Activated CD4-positive, alpha-beta T cell treated with anti-CD3 and anti-CD28 coated beads for 36 hours (primary cell): Measurements from ENCODE around the gene APOL4. TPM values are rescaled to one million over a fixed set of nuclear protein-coding genes. Genes with fewer than 3 reads are reported as not detected.
"Not testable (repeated sequence)": the region's sequence is repeated elsewhere in the genome, so short reads cannot be mapped to it uniquely, and the experiment has no call there.

Source experiments
- ATAC-seq: fragments of 200-7000 bp; cut with Tn5 transposase; one replicate; pipeline ENCODE4 v1.10.0; 2021; ENCODE audit warnings: mild to moderate bottlenecking, moderate library complexity
- CTCF ChIA-PET: fragments of 350-600 bp; sonication (Branson Sonifier 250); formaldehyde crosslinking; loops from one replicate; lab custom pipeline; 2021; ENCODE audit warnings: antibody characterized with exemption; lab: Charles Lee
- POLR2A ChIA-PET: fragments of 350-600 bp; sonication (Branson Sonifier 250); formaldehyde crosslinking; loops from one replicate; lab custom pipeline; 2021; ENCODE audit warnings: antibody characterized with exemption, inconsistent platforms; lab: Charles Lee
- DNase-seq: peaks from one replicate; pipeline ENCODE4 v3.0.0-alpha.2; 2020
- H3K27ac Mint-ChIP-seq: one replicate; pipeline ENCODE4 v1.8.0; 2021; ENCODE audit warnings: mixed read lengths
- H3K27me3 Mint-ChIP-seq: one replicate; pipeline ENCODE4 v1.8.0; 2021; ENCODE audit warnings: mixed read lengths
- H3K36me3 Mint-ChIP-seq: one replicate; pipeline ENCODE4 v1.8.0; 2021; ENCODE audit warnings: low read depth, mixed read lengths
- H3K4me1 Mint-ChIP-seq: one replicate; pipeline ENCODE4 v1.8.0; 2021; ENCODE audit warnings: mixed read lengths
- H3K4me3 Mint-ChIP-seq: one replicate; pipeline ENCODE4 v1.8.0; 2021; ENCODE audit warnings: mild to moderate bottlenecking, moderate library complexity, mixed read lengths
- H3K9me3 Mint-ChIP-seq: one replicate; pipeline ENCODE4 v1.8.0; 2021; ENCODE audit warnings: low read depth, mixed read lengths
- intact Hi-C, 2 experiments: fragments of 100-400 bp; cut with DNase I in 1 of 2; cut with micrococcal nuclease in 1 of 2; formaldehyde crosslinking; loops; one replicate each; pipeline versions ENCODE4 v1.14.2 to v1.15.1; 2022 to 2024; cut with DNase I, micrococcal nuclease
- total RNA-seq, 2 experiments: library from RNA; stranded (reverse); gene quantifications; one replicate each; pipeline ENCODE4 v1.2.3, GENCODE V29; 2021

Gene APOL4
- total RNA-seq, 2 experiments from 2014 or later: 0.16 to 0.21 TPM

GRCh38 chr22:36208162-36208765, 6.7 kb upstream of the APOL4 start:
- intact Hi-C loops: no loop called here
- no peak overlapping the region for H3K4me3 Mint-ChIP-seq
- no peaks in the 10 kb centered on the region for H3K36me3 Mint-ChIP-seq
- DNase-seq (no peak), ATAC-seq (no peak)
- CTCF ChIA-PET: interaction anchor here (0.7 kb wide), 1 partner anchor 54 kb away, joined by 4 read pairs; no protein-coding TSS in a partner anchor
- peaks cover 4% of the 10 kb centered on the region for H3K4me1 Mint-ChIP-seq
- no peak overlapping the region for H3K27ac Mint-ChIP-seq
- H3K9me3 Mint-ChIP-seq: peaks cover 4% of the 10 kb centered on the region
- peaks cover 17% of the 10 kb centered on the region for H3K27me3 Mint-ChIP-seq
- POLR2A ChIA-PET: no interaction called here

GRCh38 chr22:36206255-36206654, 4.6 kb upstream of the APOL4 start:
- no peak overlapping the region for H3K4me3 Mint-ChIP-seq
- peaks cover 4% of the 10 kb centered on the region for H3K4me1 Mint-ChIP-seq
- H3K9me3 Mint-ChIP-seq: peaks cover 4% of the 10 kb centered on the region
- ATAC-seq (no peak), DNase-seq (no peak)
- H3K27ac Mint-ChIP-seq: no peak overlapping the region
- intact Hi-C loops: no loop called here
- peaks cover 9% of the 10 kb centered on the region for H3K27me3 Mint-ChIP-seq
- ChIA-PET POLR2A (no interaction called here), CTCF (interaction anchor here (0.6 kb wide), 1 partner anchor 47 kb away, joined by 3 read pairs; no protein-coding TSS in a partner anchor)
- H3K36me3 Mint-ChIP-seq: no peaks in the 10 kb centered on the region

- H3K4me3 Mint-ChIP-seq, DNase-seq, H3K27me3 Mint-ChIP-seq, H3K36me3 Mint-ChIP-seq, H3K27ac Mint-ChIP-seq, ATAC-seq, H3K4me1 Mint-ChIP-seq, intact Hi-C loops, H3K9me3 Mint-ChIP-seq, POLR2A ChIA-PET: not testable (repeated sequence)
- CTCF ChIA-PET: interaction anchor here (0.6 kb wide), 1 partner anchor 48 kb away, joined by 3 read pairs; no protein-coding TSS in a partner anchor
These were observed 4.0 kb upstream of the APOL4 start for GRCh38 chr22:36205573-36205972.

GRCh38 chr22:36204632-36205015, 3.0 kb upstream of the APOL4 start:
- Mint-ChIP-seq H3K4me3 (no peak overlapping the region), H3K27me3 (peaks cover 7% of the 10 kb centered on the region), H3K27ac (no peak overlapping the region), H3K4me1 (no peaks in the 10 kb centered on the region), H3K36me3 (no peaks in the 10 kb centered on the region), H3K9me3 (peaks cover 4% of the 10 kb centered on the region)
- no peak for DNase-seq
- no peak for ATAC-seq
- ChIA-PET CTCF (interaction anchor here (0.7 kb wide), 1 partner anchor 1050 kb away, joined by 3 read pairs; no protein-coding TSS in a partner anchor), POLR2A (interaction anchor here (1.0 kb wide), 1 partner anchor 70 kb away, joined by 3 read pairs; no protein-coding TSS in a partner anchor)
- intact Hi-C loops: no loop called here

GRCh38 chr22:36204001-36204631, 2.5 kb upstream of the APOL4 start:
- Mint-ChIP-seq H3K4me1 (no peaks in the 10 kb centered on the region), H3K36me3 (no peaks in the 10 kb centered on the region), H3K27me3 (peaks cover 5% of the 10 kb centered on the region), H3K9me3 (peaks cover 1% of the 10 kb centered on the region), H3K27ac (no peak overlapping the region), H3K4me3 (no peak overlapping the region)
- DNase-seq: no peak
- CTCF ChIA-PET: interaction anchor here (0.5 to 0.7 kb wide), 2 partner anchors 34 to 1049 kb away, joined by 3 to 4 read pairs; no protein-coding TSS in a partner anchor
- intact Hi-C loops: no loop called here
- ATAC-seq: no peak
- POLR2A ChIA-PET: interaction anchor here (1.0 kb wide), 1 partner anchor 70 kb away, joined by 3 read pairs; no protein-coding TSS in a partner anchor

- H3K9me3 Mint-ChIP-seq, CTCF ChIA-PET, H3K4me3 Mint-ChIP-seq, ATAC-seq, POLR2A ChIA-PET, intact Hi-C loops, DNase-seq, H3K27ac Mint-ChIP-seq, H3K27me3 Mint-ChIP-seq, H3K4me1 Mint-ChIP-seq, H3K36me3 Mint-ChIP-seq: not testable (repeated sequence)
These were observed 1.8 kb upstream of the APOL4 start for GRCh38 chr22:36203441-36203840.

- POLR2A ChIA-PET, CTCF ChIA-PET: not testable (repeated sequence)
These were observed 1.3 kb upstream of the APOL4 start for GRCh38 chr22:36202906-36203305.

GRCh38 chr22:36201025-36201424, 584 bp downstream of the APOL4 start:
- H3K27ac Mint-ChIP-seq, POLR2A ChIA-PET, CTCF ChIA-PET, H3K36me3 Mint-ChIP-seq, ATAC-seq, H3K27me3 Mint-ChIP-seq, H3K9me3 Mint-ChIP-seq, DNase-seq, H3K4me3 Mint-ChIP-seq: not testable (repeated sequence)
- H3K4me1 Mint-ChIP-seq: peaks cover 15% of the 10 kb centered on the region
- intact Hi-C loops: loop anchor here in 1 of 2 experiments (1.0 kb wide), 1 partner anchor 54 kb away; no protein-coding TSS in a partner anchor

More at GRCh38 chr22:36202906-36203305, 1.3 kb upstream of the APOL4 start:
- H3K36me3 Mint-ChIP-seq, intact Hi-C loops, DNase-seq, H3K9me3 Mint-ChIP-seq, H3K27ac Mint-ChIP-seq, H3K4me1 Mint-ChIP-seq, H3K27me3 Mint-ChIP-seq, H3K4me3 Mint-ChIP-seq, ATAC-seq: not testable (repeated sequence)

GRCh38 chr22:36199001-36199551, 2.5 kb downstream of the APOL4 start:
- Mint-ChIP-seq H3K27me3 (peaks cover 3% of the 10 kb centered on the region), H3K4me1 (peaks cover 19% of the 10 kb centered on the region), H3K9me3 (no peaks in the 10 kb centered on the region), H3K36me3 (no peaks in the 10 kb centered on the region), H3K27ac (no peak overlapping the region), H3K4me3 (no peak overlapping the region)
- intact Hi-C loops: loop anchor here (5.0 kb wide), 2 partner anchors 78 to 288 kb away; no protein-coding TSS in a partner anchor
- ATAC-seq: no peak
- ChIA-PET POLR2A (no interaction called here), CTCF (interaction anchor here (1.3 to 1.6 kb wide), 2 partner anchors 41 to 288 kb away, joined by 3 read pairs; partner anchors contain the start of gene APOL2)
- no peak for DNase-seq

- Mint-ChIP-seq H3K4me1 (peaks cover 19% of the 10 kb centered on the region), H3K36me3 (no peaks in the 10 kb centered on the region), H3K9me3 (no peaks in the 10 kb centered on the region), H3K27me3 (peaks cover 3% of the 10 kb centered on the region), H3K27ac (no peak overlapping the region), H3K4me3 (no peak overlapping the region)
- ChIA-PET CTCF (interaction anchor here (1.3 to 1.6 kb wide), 2 partner anchors 41 to 288 kb away, joined by 3 read pairs; partner anchors contain the start of gene APOL2), POLR2A (no interaction called here)
- ATAC-seq (no peak), DNase-seq (no peak)
- intact Hi-C loops: loop anchor here (5.0 kb wide), 2 partner anchors 79 to 289 kb away; no protein-coding TSS in a partner anchor
These were observed 3.1 kb downstream of the APOL4 start for GRCh38 chr22:36198536-36198935.

GRCh38 chr22:36197514-36198146, 4.0 kb downstream of the APOL4 start:
- Mint-ChIP-seq H3K36me3 (no peaks in the 10 kb centered on the region), H3K4me3 (no peak overlapping the region), H3K27ac (peak overlapping the region; percentile 42), H3K27me3 (peaks cover 5% of the 10 kb centered on the region), H3K9me3 (no peaks in the 10 kb centered on the region), H3K4me1 (peaks cover 19% of the 10 kb centered on the region)
- ChIA-PET CTCF (interaction anchor here (1.6 kb wide), 1 partner anchor 42 kb away, joined by 3 read pairs; the partner anchor contains the start of gene APOL2), POLR2A (no interaction called here)
- peak; percentile 64 for ATAC-seq
- peak; percentile 31 for DNase-seq
- intact Hi-C loops: loop anchor here (5.0 kb wide), 2 partner anchors 80 to 290 kb away; no protein-coding TSS in a partner anchor
